NCI-H69 (cell line): Measurements from ENCODE around the gene PROSER3.
A peak's percentile ranks its signal among the peaks of the same experiment; 100 is the strongest.
"Not testable (repeated sequence)": the region's sequence is repeated elsewhere in the genome, so short reads cannot be mapped to it uniquely, and the experiment has no call there.

ENCODE experiments used
- DNase-seq: peaks from one replicate; lab custom pipeline; 2025; lab: John Stamatoyannopoulos, UW

PROSER3 gene

GRCh38 chr19:35722897-35723296 lies 35.1 kb upstream of the PROSER3 start:
- DNase-seq = no peak

DNA sequence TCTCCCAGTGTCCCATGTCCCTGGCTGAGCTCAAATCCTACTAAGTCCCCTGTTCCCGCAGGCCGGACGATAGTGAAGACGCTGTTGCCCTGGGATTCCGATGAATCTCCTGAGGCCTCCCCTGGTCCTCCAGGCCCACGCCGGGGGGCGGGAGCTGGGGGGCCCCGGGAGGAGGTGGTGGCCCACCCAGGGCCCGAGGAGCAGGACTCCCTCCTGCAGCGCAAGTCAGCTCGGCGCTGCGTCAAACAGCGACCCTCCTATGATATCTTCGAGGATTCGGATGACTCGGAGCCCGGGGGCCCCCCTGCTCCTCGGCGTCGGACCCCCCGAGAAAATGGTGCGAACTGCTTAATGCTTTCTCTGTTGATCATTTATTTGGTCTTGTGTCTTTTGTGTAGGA lies 34.3 kb upstream of the PROSER3 start:
- DNase-seq = no peak

DNA sequence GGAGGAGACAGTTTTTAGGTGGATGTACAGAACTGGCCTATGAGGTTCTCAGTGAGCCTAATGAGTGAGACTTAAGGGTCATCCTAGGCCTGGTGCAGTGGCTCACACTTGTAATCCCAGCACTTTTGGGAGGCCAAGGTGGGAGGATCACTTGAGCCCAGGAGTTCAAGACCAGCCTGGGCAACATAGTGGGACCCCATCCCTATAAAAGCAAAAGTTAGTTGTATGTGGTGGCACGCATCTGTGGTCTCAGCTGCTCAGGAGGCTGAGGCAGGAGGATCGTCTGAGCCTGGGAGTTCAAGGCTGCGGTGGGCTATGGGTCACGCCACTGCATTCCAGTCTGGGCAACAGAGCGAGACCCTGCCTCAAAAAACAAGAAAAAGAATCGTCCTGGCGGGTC lies 33.8 kb upstream of the PROSER3 start:
- not testable (repeated sequence) for DNase-seq

GRCh38 chr19:35724560-35724959 lies 33.4 kb upstream of the PROSER3 start:
- DNase-seq = no peak

DNA sequence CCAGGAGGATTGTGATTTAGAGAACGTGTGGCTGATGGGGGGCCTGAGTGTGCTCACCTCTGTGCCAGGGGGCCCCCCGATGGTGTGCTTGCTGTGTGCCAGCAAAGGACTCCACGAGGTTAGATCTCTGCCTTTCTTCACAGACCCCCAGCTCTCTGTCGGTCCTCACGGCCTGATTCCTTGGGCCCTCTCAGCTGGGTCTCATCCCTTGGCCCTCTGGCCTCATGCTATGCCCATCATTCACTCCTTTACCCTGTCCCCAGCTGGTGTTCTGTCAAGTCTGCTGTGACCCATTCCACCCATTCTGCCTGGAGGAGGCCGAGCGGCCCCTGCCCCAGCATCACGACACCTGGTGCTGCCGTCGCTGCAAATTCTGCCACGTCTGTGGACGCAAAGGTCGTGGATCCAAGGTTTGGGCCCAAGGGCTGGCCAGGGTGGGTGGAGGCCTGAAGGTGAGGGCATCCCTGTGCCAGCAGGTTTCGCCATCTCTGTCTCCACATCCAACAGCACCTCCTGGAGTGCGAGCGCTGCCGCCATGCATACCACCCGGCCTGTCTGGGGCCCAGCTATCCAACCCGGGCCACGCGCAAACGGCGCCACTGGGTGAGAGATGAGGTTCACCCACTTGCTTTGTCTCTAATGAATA lies 32.6 kb upstream of the PROSER3 start:
- DNase-seq = no peak

GRCh38 chr19:35727053-35727955 lies 30.7 kb upstream of the PROSER3 start:
- DNase-seq = no peak

- DNase-seq = no peak
These were observed 29.8 kb upstream of the PROSER3 start for GRCh38 chr19:35727956-35728706.

GRCh38 chr19:35729021-35729420 lies 29.0 kb upstream of the PROSER3 start:
- no peak for DNase-seq

- no peak for DNase-seq
These were observed 28.2 kb upstream of the PROSER3 start for GRCh38 chr19:35729763-35730162.

- DNase-seq = no peak
These were observed 27.6 kb upstream of the PROSER3 start for GRCh38 chr19:35730326-35730725.

- DNase-seq = no peak
These were observed 26.6 kb upstream of the PROSER3 start for GRCh38 chr19:35731353-35731752.

DNA sequence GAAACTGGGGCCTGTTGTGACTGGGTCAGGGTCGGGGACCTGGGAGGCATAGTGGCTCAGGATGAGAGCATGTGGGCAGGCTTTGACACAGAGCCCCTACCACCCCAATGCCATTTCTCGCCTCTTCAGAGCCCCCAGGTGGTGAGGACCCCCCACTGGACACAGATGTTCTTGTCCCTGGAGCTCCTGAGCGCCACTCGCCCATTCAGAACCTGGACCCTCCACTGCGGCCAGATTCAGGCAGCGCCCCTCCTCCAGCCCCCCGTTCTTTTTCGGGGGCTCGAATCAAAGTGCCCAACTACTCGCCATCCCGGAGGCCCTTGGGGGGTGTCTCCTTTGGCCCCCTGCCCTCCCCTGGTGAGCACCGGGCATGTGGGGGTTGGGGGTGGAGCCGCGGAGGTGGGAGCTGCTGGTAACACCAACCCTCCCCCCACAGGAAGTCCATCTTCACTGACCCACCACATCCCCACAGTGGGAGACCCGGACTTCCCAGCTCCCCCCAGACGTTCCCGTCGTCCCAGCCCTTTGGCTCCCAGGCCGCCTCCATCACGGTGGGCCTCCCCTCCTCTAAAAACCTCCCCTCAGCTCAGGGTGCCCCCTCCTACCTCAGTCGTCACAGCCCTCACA lies 26.1 kb upstream of the PROSER3 start:
- DNase-seq = no peak

- DNase-seq = no peak
These were observed 25.3 kb upstream of the PROSER3 start for GRCh38 chr19:35732540-35733179.

DNA sequence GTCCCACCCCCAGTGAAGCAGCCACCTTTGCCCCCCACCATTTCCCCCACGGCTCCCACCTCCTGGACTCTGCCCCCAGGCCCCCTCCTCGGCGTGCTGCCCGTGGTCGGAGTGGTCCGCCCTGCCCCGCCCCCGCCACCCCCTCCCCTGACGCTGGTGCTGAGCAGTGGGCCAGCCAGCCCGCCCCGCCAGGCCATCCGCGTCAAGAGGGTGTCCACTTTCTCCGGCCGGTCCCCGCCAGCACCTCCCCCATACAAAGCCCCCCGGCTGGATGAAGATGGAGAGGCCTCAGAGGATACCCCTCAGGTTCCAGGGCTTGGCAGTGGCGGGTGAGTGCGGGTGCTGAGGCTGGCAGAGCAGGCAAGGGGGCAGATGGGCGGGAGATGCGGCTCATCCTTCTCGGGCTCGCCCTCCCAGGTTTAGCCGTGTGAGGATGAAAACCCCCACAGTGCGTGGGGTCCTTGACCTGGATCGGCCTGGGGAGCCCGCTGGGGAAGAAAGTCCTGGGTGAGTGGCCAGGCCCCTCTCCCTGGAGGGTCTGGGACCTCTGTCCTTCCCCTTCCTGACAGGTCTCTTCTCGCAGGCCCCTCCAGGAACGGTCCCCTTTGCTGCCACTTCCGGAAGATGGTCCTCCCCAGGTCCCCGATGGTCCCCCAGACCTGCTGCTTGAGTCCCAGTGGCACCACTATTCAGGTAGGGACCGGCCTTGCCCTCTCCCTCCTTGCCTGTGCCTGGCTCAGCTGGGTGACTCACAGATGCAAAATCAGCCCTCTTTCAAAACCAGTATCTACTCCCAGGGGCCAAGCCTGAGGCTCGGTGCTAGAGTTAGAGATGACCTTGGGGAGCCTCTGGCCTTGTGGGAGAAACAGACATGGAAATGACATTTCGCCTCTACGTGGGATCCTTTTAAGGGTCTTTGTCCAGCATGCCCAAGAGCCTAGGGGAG lies 24.5 kb upstream of the PROSER3 start:
- no peak for DNase-seq

DNA sequence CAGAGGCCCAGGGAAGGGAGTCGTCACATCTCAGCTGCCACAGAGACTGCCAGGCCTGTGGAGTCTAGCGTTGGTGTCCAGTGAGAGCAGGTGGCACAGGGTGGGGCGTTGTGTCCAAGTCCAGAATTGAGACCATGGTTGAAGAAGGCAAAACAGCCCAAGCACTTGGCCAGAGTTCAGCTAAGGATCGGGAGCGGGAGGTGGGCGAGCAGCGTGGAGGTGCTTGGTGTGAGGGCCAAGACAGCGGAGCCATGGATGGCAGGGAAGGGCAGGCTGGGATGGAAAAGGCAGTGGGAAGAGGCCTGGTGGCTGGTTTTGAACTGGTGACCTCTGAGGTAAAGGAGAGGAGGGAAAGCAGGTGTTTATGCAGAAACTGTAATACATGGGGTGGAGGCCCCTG lies 23.7 kb upstream of the PROSER3 start:
- DNase-seq = no peak

GRCh38 chr19:35734889-35735288 lies 23.1 kb upstream of the PROSER3 start:
- DNase-seq = no peak

DNA sequence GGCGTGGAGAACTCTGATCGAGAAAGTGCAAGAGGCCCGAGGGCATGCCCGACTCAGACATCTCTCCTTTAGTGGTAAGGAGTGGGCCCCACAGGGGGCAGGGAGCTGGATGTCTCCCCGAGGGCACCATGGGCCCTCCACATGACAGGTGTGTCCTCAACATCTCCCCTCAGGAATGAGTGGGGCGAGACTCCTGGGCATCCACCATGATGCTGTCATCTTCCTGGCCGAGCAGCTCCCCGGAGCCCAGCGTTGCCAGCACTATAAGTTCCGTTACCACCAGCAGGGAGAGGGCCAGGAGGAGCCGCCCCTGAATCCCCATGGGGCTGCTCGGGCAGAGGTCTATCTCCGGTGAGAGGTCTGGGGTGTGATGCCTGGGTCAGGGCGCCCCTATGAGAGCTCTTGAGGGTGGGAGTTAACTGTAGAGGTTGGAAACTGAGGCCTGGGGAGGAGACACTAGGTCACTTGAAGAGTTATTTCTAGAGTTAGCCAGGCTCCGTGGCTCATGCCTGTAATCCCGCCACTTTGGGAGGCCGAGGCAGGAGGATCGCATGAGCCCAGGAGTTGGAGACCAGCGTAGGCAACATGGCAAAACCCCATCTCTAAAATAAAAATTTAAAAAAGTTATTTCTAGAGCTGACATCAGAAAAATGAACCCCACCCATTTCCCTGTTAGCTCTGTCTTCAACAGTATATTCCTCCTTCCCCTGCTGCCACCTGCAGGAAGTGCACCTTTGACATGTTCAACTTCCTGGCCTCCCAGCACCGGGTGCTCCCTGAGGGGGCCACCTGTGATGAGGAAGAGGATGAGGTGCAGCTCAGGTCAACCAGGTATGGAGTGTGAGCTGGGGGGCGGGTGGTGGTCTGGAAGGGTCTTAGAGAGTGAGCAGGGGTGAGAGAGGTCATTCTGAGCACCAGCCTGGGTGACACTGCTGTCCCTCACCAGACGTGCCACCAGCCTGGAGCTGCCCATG lies 20.8 kb upstream of the PROSER3 start:
- peak; percentile 9 for DNase-seq

DNA sequence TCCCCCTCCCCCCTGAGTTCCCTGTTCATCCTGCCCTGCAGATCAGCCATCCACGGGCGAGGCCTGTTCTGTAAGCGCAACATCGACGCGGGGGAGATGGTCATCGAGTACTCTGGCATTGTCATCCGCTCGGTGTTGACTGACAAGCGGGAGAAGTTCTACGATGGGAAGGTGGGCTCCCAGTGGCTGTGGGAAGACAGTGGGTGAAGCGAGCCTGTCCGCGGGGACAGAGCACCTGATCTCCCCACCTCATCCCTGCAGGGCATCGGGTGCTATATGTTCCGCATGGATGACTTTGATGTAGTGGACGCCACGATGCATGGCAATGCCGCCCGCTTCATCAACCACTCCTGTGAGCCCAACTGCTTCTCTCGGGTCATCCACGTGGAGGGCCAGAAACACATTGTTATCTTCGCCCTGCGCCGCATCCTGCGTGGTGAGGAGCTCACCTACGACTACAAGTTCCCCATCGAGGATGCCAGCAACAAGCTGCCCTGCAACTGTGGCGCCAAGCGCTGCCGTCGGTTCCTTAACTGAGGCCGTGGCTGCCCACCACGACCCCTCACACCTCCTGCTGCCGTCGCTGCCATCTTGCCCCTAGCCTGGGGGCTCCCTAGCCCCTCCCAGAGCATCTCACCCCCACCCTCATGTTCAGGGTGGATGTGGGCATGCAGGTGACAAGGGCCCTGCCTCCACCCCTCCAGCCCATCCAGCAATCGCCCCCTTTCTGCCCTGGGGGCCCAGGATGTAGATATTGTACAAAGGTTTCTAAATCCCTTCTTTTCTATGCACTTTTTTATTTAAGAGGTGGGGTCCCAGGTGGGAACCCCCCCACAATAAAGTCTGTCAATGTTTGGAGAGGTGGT lies 19.7 kb upstream of the PROSER3 start:
- DNase-seq = no peak

- DNase-seq = no peak
These were observed 19.1 kb upstream of the PROSER3 start for GRCh38 chr19:35738887-35739229.
